Stomach (tissue), 4 donors: ENCODE measurements around the gene SLC26A9.

Source experiments
- POLR2A ChIP-seq, 4 donors: fragments of 450-650 bp; IDR thresholded peaks; one replicate each; pipeline ENCODE4 v1.6.1; 2016; ENCODE audit warnings: antibody characterized with exemption in 4 of 4, control low read depth in 2 of 4, mild to moderate bottlenecking in 1 of 4, moderate library complexity in 1 of 4
- TF ChIP-seq, protein P1 (sequence below), 7 experiments: fragments of 450-650 bp in 4 of 7; fragments of 200-600 bp in 3 of 7; sonication (generic) in 3 of 7; IDR thresholded peaks; one replicate each; pipeline ENCODE4 v1.5.1; 2016 to 2019; ENCODE audit warnings: antibody characterized with exemption in 7 of 7, control low read depth in 2 of 7, mild to moderate bottlenecking in 1 of 7

DNA sequence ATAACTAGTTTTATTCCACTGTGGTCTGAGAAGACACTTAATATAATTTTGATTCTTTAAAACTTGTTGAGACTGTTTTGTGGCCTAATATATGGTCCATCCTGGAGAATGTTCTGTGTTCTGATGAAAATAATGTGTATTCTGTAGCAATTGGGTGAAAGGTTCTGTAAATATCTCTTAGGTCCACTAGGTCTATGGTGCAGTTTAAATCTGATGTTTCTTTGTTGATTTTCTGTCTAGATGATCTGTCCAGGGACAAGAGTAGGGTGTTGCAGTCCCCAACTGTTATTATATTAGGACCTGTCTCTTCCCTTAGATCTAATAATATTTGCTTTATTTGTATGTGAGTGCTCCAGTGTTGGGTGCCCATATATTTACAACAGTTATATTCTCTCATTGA, 59.5 kb downstream of the SLC26A9 start:
- TF ChIP-seq, protein P1, sequence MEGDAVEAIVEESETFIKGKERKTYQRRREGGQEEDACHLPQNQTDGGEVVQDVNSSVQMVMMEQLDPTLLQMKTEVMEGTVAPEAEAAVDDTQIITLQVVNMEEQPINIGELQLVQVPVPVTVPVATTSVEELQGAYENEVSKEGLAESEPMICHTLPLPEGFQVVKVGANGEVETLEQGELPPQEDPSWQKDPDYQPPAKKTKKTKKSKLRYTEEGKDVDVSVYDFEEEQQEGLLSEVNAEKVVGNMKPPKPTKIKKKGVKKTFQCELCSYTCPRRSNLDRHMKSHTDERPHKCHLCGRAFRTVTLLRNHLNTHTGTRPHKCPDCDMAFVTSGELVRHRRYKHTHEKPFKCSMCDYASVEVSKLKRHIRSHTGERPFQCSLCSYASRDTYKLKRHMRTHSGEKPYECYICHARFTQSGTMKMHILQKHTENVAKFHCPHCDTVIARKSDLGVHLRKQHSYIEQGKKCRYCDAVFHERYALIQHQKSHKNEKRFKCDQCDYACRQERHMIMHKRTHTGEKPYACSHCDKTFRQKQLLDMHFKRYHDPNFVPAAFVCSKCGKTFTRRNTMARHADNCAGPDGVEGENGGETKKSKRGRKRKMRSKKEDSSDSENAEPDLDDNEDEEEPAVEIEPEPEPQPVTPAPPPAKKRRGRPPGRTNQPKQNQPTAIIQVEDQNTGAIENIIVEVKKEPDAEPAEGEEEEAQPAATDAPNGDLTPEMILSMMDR (IDR thresholded peaks at IDR 0.05), result no peak
- no peak for TF ChIP-seq POLR2A (IDR thresholded peaks at IDR 0.05)
